Sigmoid colon (tissue), 7 donors: ENCODE data around the gene RLN1. TPM values are rescaled to one million over a fixed set of nuclear protein-coding genes. Genes with fewer than 3 reads are reported as not detected.

Source experiments
- DNase-seq: peaks from one replicate; pipeline ENCODE4 v3.0.0-alpha.2; 2019
- H3K27ac ChIP-seq, 4 donors: fragments of 200-600 bp; sonication (generic); one replicate each; pipeline ENCODE4 v1.5.1; 2016 to 2019; ENCODE audit warnings: mild to moderate bottlenecking in 1 of 4
- H3K27me3 ChIP-seq, 3 donors: fragments of 200-600 bp; sonication (generic); one replicate each; pipeline ENCODE4 v1.5.1; 2019; ENCODE audit warnings: mild to moderate bottlenecking in 1 of 3
- H3K36me3 ChIP-seq, 4 donors: fragments of 200-600 bp; sonication (generic); one replicate each; pipeline ENCODE4 v1.5.1; 2016 to 2019
- H3K4me1 ChIP-seq, 4 donors: fragments of 200-600 bp; sonication (generic); one replicate each; pipeline ENCODE4 v1.5.1; 2017 to 2019
- H3K4me3 ChIP-seq, 4 donors: fragments of 200-600 bp; sonication (generic); one replicate each; pipeline ENCODE4 v1.5.1; 2017 to 2019; ENCODE audit warnings: mild to moderate bottlenecking in 2 of 4, moderate library complexity in 1 of 4
- H3K9me3 ChIP-seq, 4 donors: fragments of 200-600 bp in 3 of 4; sonication (generic) in 3 of 4; one replicate each; pipeline versions ENCODE4 v1.5.1 to v1.6.1; 2013 to 2019
- EP300 ChIP-seq, 4 donors: sonication (generic); formaldehyde crosslinking; IDR thresholded peaks; one replicate each; pipeline ENCODE4 v1.6.1; 2017; ENCODE audit warnings: antibody characterized with exemption in 4 of 4
- POLR2A ChIP-seq, 2 donors: fragments of 450-650 bp; IDR thresholded peaks; one replicate each; pipeline ENCODE4 v1.6.1; 2016; ENCODE audit warnings: antibody characterized with exemption in 2 of 2, mild to moderate bottlenecking in 2 of 2, moderate library complexity in 2 of 2
- POLR2AphosphoS5 ChIP-seq, 4 donors: sonication (generic); formaldehyde crosslinking; IDR thresholded peaks; one replicate each; pipeline ENCODE4 v1.6.1; 2017; ENCODE audit warnings: antibody characterized with exemption in 4 of 4
- WGBS, 2 donors: extraction: QIAGEN DNeasy Blood & Tissue Kit; methylation state at CpG; one replicate each; pipeline ENCODE4 v1.1.7; 2013; 5-methylcytosine and 5-hydroxymethylcytosine counted together
- intact Hi-C: fragments of 100-400 bp; cut with DNase I; formaldehyde crosslinking; loops from one replicate; pipeline ENCODE4 v1.15.1; 2023
- polyA plus RNA-seq, 3 donors: library from polyadenylated mRNA; stranded (reverse); fragments of 200-250 nt; gene quantifications; one replicate each; pipeline ENCODE4 v1.2.3, GENCODE V29; 2013
- total RNA-seq, 4 donors: library from RNA; depleted of rRNA; stranded (reverse); fragments of >200 nt; gene quantifications; one replicate each; pipeline ENCODE4 v1.1.0, GENCODE V29; 2016
- TF ChIP-seq, protein P1 (sequence below), 4 experiments: fragments of 450-650 bp in 3 of 4; fragments of 200-600 bp in 1 of 4; IDR thresholded peaks; one replicate each; pipeline ENCODE4 v1.5.1; 2016 to 2019; ENCODE audit warnings: antibody characterized with exemption in 4 of 4, mild to moderate bottlenecking in 3 of 4, moderate library complexity in 2 of 4
- donor health status: healthy with polysubstance abuse.
- donor health status: Bipolar disorder and iron deficiency.
- donor health status: healthy.

Gene RLN1
- total and polyA plus RNA-seq, 7 donors = 0.51 TPM; not detected in 6

DNA sequence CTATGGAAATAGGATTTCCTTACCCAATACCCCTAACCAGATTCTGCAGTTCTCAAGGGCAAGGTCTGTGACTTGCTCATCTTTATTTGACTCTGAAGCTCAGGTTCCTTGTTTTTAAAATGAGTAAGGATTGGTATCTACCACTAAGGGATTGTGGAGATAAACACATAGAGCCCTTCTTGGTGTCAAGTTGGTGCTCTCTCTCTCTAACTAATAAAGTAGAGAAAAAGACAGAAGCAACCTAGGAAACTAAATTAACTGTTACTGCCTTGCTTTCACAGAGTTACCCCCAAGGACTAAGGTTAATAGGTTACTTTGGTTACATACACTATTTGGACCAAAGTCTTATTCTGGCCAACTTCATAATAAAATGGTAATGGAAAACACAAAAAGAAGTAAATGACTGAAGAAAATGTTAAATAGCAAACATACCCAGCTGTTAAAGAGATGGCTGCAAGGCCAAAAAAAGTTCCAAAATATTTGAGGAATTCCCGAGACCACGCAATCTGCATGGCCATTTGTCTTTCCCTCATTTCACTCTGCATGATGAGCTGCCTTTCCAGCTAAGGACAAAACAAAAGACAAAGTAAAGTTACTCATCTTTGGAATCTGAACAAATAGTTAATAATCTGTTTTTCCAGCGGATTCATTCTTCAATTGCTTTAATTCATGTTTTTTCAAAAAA, 21.8 kb upstream of the RLN1 start:
- intact Hi-C loops = no loop called here
- 93 to 95% methylated on average over 3 of the region's 3 CpGs for WGBS, 2 donors
- H3K27me3 ChIP-seq = no peaks in the 10 kb centered on the region
- peaks cover 0 to 14% (median 2%) of the 10 kb centered on the region in 4 donors for H3K4me1 ChIP-seq
- no peak overlapping the region for H3K4me3 ChIP-seq
- TF ChIP-seq, protein P1, sequence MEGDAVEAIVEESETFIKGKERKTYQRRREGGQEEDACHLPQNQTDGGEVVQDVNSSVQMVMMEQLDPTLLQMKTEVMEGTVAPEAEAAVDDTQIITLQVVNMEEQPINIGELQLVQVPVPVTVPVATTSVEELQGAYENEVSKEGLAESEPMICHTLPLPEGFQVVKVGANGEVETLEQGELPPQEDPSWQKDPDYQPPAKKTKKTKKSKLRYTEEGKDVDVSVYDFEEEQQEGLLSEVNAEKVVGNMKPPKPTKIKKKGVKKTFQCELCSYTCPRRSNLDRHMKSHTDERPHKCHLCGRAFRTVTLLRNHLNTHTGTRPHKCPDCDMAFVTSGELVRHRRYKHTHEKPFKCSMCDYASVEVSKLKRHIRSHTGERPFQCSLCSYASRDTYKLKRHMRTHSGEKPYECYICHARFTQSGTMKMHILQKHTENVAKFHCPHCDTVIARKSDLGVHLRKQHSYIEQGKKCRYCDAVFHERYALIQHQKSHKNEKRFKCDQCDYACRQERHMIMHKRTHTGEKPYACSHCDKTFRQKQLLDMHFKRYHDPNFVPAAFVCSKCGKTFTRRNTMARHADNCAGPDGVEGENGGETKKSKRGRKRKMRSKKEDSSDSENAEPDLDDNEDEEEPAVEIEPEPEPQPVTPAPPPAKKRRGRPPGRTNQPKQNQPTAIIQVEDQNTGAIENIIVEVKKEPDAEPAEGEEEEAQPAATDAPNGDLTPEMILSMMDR (IDR thresholded peaks at IDR 0.05) = no peak
- TF ChIP-seq POLR2AphosphoS5 (IDR thresholded peaks at IDR 0.05) = no peak
- TF ChIP-seq EP300 (IDR thresholded peaks at IDR 0.05) = no peak
- no peak for TF ChIP-seq POLR2A (IDR thresholded peaks at IDR 0.05)
- no peak overlapping the region for H3K27ac ChIP-seq
- H3K36me3 ChIP-seq = peaks cover 0 to 8% (median 0%) of the 10 kb centered on the region in 4 donors
- no peak for DNase-seq
- no peaks in the 10 kb centered on the region for H3K9me3 ChIP-seq

DNA sequence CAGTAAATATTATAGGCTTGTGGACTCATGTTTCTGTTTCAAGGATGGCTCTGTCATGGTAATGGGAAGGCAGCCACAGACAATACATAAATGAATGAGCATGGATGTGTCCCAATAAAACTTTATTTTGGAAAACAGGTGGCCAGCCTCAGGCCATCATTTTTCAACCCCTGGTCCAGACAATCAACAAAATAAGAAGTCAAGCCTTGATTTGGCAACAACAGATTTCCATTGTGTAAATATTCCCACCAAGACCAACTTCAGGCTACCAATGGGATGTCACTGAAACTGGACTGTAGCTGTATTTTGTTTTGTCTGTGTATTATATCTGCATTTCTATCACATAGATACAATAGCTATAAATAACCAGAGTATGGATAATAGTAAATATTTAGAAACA, 20.7 kb upstream of the RLN1 start:
- intact Hi-C loops = no loop called here
- Histone ChIP-seq H3K27me3 (no peaks in the 10 kb centered on the region), H3K4me3 (no peak overlapping the region), H3K9me3 (no peaks in the 10 kb centered on the region), H3K27ac (no peak overlapping the region), H3K36me3 (peaks cover 0 to 8% (median 0%) of the 10 kb centered on the region in 4 donors), H3K4me1 (peaks cover 0 to 14% (median 2%) of the 10 kb centered on the region in 4 donors)
- DNase-seq = no peak
- TF ChIP-seq, protein P1 (IDR thresholded peaks at IDR 0.05) = no peak
- TF ChIP-seq EP300 (IDR thresholded peaks at IDR 0.05) (no peak), POLR2A (IDR thresholded peaks at IDR 0.05) (no peak), POLR2AphosphoS5 (IDR thresholded peaks at IDR 0.05) (no peak)

DNA sequence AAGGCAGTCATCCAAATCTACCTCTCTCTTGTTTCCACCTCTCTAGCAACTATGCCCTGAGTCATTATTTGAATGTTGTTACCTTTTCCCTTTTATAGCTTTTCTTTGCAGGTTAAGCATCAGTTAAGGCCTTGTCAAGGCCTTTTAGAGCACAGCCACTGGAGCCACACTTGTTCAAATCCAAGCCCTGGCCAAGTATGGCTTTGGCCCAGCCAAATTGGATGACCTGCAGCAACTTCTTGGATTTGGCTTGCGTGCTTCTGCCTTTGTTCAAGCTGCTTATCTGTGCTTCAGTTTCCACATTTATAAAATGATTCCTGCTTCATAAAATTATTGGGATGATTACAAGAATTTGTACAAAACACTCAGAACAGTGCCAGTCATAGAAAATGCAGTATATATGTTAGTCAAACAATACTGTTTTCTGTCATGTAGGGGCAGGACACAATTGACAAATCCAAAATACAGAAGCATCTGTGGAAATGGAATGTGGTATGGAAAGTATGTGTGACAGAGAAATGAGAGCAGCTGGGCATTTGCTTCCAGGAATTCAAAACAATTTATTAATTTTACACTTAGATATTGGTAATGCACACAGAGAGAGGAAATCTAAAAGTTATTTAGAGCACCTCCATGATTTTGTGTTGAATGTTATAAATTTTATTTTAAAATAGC, 17.9 kb upstream of the RLN1 start:
- DNase-seq = no peak
- Histone ChIP-seq H3K4me1 (peaks cover 0 to 14% (median 2%) of the 10 kb centered on the region in 4 donors), H3K4me3 (no peak overlapping the region), H3K9me3 (no peaks in the 10 kb centered on the region), H3K27me3 (no peaks in the 10 kb centered on the region), H3K36me3 (peaks cover 0 to 8% (median 0%) of the 10 kb centered on the region in 4 donors), H3K27ac (no peak overlapping the region)
- TF ChIP-seq EP300 (IDR thresholded peaks at IDR 0.05) (no peak), POLR2A (IDR thresholded peaks at IDR 0.05) (no peak), POLR2AphosphoS5 (IDR thresholded peaks at IDR 0.05) (no peak)
- TF ChIP-seq, protein P1 (IDR thresholded peaks at IDR 0.05) = no peak
- 94 to 100% methylated on average over 1 of the region's 1 CpG for WGBS, 2 donors
- intact Hi-C loops = no loop called here

DNA sequence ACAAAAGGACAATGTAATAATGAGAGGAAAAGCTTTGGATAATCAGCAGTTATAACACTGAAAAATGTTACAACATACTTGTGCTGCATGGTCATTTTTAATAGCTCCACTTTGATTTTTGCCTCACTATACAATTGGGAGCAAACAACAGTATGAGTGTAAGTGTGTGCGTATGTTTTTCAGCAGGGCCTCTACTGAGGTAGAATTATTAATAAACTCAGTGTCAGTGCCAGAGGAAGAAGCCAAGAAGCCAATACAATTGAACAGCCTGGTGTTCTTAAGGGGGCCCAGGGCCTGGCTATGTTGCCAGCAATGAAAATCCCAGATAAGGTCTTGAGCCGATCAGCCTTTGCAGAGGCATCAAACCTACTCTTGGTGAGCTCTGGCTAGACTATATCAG, 16.1 kb upstream of the RLN1 start:
- TF ChIP-seq EP300 (IDR thresholded peaks at IDR 0.05) (no peak), POLR2AphosphoS5 (IDR thresholded peaks at IDR 0.05) (no peak), POLR2A (IDR thresholded peaks at IDR 0.05) (no peak)
- TF ChIP-seq, protein P1 (IDR thresholded peaks at IDR 0.05) = no peak
- intact Hi-C loops = no loop called here
- Histone ChIP-seq H3K9me3 (no peaks in the 10 kb centered on the region), H3K4me3 (no peak overlapping the region), H3K36me3 (peaks cover 0 to 6% (median 0%) of the 10 kb centered on the region in 4 donors), H3K27me3 (no peaks in the 10 kb centered on the region), H3K27ac (no peak overlapping the region), H3K4me1 (peaks cover 0 to 14% (median 2%) of the 10 kb centered on the region in 4 donors)
- no peak for DNase-seq
- 97 to 98% methylated on average over 2 of the region's 2 CpGs for WGBS, 2 donors
